ENCODE measurements around the gene KCNJ10.

The KCNJ10 gene

DNA sequence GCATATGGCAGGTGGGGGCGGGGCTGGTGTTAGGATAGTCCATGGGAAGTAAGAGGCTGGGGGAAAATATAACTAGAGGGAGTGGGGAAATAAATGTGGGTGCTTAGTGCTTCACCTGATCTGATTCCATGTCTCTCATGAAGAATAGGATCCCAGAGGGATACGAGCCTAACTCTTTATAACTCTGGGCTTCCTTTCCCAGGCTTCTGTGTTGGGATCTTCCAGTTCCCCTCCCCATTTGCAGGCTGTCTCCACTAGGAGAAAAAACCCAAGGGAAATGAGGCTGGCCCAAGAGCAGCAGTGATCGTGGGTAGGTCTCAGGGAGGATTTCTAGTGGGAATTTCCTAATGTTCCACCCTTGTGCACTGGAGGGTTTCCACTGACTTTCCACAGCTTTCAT is 13.0 kb upstream of the KCNJ10 start:
- no peak for DNase-seq

DNA sequence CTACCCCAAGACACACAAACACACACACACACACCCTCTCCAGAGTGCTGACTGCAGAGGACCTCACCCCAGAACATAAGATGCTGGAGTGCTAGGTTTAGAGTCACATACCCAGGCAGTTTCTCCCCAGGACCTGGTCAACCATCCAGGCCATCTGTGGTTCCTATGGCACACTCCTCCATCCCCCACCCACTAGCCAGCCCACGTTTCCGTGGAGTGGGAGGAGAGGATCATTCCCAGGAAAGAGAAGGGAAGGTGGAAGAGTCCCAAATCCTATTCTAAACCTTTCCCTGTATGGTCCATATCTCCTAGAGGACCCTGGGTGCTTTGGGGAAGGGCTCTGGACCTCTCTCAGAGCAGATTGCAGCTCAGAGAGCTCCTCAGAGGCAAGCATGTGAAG is 12.5 kb upstream of the KCNJ10 start:
- DNase-seq: no peak

DNA sequence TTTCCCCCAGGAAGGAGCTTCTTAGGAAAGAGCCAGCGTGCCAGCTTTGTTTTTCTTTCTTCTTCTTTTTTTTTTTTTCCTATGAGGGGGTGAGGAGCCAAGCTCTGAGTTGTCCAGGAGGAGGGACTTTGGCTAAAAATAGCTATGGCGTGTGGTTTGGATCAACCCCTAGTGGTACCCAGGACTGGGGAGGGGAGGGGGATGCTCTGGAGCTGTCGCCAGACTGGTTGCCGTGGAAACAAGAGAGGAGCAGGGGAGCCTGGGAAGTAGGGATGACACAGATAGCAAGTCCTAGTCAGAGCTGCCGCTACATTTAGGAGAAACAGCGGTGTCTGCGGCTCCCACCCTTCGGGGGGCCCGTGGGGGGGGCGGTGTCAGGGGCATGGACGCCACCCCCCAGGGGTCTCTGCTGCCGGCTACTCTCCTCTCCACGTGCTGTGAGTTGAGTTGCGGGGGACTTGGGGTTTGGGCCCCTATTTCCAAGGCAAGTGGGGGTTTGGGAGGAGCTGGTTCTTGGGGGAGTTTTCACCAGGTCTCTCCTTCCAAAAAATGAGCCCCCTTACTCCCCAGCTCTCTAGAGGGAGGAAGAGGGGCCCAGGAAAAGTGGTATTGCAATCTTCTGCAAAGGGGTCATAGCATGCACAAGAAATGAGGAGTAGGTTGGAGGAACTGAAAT is 11.4 kb upstream of the KCNJ10 start, which contains the start of gene KCNJ9:
Gene KCNJ9, plus strand, starts transcription at position 278 of the 676 bp plus-strand sequence. CDS start 2,493 bp downstream, outside the sequence.
- no peak for DNase-seq

DNA sequence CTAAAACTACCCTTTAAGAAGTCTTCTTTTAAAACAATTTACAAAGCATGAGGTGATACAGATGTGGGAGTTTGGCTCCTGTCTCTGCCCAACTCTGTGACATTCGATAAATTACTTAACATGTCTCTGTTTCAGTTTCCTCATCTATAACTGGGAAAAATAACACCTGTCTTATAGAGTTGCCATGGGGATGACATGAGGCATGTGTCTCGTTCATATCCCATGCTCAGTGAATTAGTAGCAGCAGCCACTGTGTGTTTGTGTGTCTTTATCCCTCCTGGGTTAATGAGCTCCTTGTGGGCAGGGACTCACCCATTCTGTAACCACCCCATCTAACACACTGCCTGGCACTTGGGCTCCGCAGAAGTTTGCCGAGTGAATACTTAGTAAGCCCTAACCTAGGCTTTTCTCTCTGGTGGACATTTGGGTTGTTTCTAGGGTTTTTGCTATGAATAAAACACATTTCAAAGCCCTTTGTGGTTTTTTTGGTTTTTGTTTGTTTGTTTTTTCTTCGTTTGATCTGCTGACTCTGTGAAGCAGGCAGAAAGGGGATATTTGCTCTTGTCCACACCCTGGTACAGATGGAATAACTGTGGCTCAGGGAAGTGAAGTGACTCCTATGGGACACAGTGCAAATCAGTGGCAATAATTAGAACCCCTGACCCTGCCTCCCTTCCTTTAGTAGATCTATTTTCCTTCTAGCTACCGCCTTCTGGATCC is 10.6 kb upstream of the KCNJ10 start:
- no peak for DNase-seq

DNA sequence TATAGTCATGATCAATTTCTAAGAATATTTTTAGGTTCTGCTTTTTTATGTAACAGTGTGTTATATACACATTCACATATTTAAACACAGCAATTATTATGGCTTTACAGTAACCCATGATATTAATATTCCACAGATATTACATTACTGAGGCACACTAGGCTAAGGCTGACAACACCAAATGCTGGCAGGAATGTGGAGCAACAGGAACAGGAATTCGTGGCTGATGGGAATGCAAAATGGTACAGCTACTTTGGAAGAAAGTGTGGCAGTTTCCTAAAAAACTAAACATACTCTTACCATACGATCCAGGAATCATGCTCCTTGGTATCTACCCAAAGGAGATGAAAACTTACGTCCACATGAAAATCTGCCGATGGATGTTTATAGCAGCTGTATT is 9.5 kb upstream of the KCNJ10 start:
- no peak for DNase-seq

DNA sequence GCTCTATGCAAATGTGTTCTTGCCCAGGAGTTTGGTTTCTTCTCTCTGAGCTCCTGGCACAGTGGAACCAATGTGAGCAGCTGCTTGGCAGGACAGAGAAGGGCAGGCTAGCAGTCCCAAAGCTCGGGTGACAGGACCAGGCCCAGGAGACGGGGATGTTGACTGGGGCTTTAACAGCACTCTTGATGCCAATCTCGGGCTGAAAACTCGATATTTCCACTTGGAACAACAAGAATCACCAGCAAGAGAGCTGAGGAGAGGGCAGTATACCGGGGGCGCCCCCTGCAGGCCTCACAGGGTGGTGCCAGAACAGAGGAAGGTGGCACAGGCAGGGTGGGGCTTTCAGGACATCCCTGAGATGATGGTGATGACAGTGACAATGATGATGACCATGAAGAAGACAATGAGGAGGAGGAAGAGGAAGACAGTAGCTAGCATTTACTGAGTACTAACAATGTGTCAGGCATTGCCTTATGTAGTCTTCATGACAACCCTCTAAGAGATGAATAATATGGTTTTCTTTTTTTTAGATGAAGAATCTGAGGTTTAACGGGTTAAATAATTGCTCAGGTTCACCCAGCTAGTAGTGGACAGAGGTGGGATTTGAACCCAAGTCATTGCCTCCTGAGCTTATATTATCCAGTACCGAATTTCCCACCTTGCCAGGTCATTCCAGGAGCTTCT is 8.7 kb upstream of the KCNJ10 start:
- peak; percentile 80 for DNase-seq

DNA sequence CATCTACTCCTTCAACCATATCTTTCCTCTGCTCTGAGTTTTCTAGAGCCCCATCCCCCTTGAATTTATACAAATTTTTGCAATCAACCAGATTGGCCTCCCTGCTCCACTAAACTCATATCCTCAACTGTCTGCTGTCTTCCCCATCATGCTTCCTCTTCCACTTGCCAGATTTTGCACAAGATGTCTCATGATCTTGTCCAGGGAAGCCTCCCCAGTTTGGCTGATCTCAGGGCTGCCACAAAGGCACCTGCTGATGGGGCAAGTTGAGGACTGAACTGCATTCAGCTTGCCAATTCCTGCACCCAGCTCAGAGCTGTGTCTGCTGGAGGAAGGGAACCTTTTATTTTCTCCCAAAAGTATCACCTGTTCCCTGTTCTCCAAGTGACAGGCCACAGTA is 7.5 kb upstream of the KCNJ10 start:
- no peak for DNase-seq

DNA sequence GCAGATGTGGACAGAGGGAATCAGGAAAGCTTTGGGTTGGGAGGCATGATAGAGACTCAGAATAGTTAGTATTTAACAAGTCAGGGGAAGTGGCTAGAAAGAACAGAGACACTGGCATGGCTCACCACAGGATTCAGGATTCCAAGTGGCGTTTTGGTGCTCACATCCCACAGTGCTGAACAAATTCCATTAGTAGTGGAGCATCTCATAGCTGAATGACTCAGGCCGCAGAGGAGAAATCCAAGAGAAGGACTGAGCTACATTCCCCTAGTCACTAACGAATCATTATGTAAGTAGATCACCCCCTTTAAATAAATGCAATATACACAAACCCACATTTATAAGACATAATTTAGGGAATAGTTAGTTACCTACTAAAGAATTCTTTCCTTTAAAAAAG is 6.3 kb upstream of the KCNJ10 start:
- no peak for DNase-seq

DNA sequence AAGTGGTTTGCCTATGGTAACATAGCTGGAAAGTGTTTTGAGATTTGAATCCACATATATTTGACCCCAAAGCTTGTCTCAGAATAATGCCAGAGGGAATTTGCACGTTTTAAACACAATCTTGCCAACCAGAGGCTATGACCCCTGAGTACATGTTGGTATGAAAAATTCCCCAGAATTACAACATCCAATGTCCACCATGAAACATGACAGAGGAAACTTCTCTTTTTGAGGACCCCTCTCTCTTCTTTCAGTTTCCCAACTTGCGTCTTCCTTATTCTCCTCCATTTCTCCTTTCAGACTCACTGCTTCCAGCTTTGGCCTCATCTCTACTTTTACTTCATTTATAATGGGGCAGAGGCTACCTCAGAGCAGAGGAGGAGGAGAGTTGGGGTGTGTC is 5.9 kb upstream of the KCNJ10 start:
- no peak for DNase-seq

DNA sequence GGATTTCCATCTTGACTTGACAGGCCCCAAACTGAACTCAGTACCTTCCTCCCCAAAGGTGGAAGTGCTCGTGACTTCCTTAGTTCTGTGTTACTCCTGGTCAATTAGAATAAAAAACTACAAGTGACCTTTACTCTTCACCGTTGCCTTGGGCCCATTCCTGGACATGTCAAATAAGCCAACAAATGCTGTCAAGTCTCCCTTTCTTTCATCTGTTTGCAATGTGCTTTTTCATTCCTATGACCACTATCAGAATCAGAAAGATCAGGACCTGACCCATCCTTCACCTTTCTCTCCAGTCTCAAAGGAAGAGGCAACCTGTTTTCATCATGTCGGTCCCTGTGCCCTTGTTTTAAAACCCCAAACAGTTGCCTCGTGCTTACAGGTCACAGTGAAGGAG is 4.9 kb upstream of the KCNJ10 start:
- DNase-seq: no peak

DNA sequence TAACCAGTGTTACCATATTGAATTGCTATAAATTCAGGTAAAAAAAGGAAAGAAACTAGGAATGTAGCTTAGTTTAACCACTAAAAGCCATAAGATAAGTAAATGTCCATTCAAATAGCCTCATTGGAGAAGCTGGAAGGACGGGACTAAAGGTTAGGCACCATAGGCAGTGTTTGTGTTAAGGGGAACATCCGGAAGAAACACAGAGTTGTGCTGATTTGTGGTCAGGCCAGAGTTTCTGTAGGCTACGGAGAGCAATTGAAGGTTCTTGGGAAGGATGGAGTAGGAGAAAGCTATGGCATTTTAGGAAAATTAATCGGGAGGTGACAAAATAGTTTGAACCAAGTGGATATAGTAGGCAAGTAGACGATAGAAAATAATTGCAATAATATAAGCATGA is 1.3 kb upstream of the KCNJ10 start:
- DNase-seq: no peak

DNA sequence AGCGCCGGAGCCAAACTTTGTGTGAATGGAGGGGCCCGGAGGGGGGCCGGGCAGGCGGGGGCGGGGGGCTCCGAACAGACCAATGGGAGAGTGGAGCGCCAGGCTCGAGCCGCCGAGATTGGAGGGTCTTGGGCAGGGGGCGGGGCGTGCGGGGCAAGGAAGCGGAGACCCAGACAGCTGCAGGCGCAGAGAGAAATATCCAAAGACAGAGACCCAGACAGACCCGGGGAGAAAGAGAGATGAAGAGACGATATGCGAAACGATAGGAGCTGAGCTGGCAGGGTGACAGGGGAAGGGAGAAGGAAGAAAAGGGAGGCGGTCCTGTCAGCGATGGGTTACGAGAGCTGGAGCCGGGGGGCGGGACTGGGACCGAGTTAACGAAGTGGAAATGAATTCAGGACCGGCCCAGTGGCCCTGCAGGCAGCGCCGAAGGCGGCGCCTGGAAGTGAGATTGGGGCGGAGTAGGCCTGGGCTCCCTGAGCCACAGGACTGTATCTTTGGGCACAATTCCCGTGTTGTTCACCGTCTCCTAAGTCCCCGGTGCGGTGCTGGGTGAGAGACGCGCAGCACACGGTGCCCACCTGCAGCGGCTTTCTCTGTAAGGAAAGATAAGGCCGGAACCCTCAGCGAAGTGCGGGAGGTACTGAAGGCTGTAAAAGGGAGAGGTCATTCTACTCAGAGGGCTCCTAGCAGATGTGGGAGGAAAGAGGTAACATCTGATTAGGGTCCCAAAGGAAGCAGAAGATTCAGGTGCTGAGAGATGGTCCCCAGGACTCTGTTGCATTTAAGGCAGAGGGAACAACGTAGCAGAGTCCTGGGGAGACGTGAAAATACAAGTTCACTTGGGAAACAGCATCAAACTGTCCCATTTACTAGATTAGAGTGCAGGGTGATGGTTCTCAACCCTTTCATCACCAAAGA is 543 bp upstream of the KCNJ10 start:
- peak; percentile 88 for DNase-seq

DNA sequence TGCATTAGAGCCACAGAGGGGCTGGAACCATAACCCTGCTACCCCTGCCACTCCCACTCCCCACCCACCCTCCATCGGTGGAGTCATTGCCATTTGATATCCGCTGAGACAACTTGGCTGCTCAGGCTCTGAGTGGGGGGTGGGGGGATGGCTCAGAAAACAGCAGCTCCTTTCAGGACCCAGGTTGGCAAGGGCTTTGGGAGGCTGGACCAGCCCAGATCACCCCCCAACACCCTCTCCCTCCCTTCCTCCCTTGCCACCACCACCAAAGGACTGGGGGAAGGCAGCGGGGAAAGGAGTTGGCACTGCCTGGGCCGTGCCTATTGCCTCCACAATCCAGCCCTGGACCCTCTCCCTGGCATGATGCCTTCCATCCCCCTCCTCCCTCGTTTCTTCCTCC is 1.7 kb downstream of the KCNJ10 start:
- DNase-seq: no peak

DNA sequence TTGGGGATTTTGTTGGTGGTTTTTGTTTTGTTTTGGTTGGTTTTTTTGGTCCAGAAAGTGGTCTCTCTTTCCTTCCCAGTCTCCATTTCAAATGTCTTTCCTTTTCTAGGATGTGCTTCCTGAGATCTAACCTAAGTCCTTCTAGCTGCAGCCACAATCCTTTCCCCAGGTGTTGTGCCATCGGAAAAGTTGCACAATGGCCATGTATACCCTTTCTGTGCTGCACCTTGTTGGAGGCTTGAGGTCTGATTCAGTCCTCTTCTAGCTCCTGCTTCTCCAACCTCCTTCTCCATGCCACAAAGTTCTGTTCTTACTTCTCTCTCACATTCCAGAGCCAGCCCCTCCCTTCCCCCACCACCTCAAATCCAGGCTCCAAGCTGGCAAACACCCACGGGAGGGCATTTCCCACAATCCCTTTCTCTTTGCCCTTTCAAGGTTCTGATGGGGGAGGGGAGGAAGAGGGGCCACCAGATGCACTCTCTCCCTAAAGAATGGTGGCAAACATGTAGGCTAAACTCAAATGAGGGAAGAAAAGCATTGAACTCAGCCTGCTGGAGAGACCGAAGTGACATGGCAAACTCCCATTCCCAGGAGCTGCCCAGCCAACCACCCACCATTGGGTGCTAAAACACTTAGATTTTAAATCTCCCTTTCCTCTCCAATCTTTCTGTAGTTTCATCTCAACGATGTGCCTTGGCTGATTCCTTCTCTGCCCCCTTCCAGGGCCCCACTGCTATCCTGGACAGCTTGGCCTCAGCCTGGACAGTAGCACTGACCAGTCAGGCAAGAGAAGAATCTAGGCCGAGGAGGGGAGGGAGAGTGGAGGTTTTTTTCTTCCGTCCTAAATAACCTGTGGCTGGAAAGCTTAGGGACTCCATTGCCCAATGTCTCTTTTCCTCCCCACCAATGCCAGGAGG is 2.9 kb downstream of the KCNJ10 start:
- no peak for DNase-seq

DNA sequence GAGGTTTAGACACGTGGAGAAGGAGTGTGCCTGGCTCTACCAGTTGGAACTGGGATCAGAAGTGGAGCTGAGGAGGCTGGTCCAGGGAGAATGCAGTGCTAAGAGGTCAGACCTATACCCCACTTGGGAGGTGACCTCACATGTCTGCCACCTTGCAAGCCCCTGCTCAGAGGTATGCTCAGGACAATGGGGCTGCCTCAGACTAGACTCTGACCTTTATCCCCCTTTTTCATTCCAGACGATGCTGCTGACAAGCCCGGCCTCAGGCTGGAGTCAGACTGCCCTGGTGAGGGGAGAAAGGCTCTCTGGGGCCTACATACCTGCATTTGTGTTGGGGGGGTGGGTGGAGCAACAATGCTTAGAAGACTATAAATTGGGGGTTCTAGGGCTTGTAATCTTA is 5.2 kb downstream of the KCNJ10 start:
- no peak for DNase-seq

DNA sequence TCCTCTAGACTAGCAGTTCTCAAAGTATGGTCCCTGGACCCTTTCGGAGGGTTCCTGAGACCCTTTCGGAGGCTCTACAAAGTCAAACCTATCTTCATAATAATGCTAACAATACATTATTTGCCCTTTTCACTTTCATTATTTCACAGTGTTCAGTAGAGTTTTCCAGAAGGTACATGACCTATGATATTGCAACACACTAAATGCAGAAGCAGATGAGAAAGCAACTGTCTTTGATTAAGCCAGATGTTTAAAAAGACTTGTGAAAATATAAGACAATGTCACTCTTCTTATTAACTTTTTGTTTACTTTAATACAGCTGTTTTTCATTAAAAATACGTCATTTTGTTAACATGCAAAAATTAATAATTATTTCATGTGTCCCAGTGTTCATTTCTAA is 5.8 kb downstream of the KCNJ10 start:
- no peak for DNase-seq

DNA sequence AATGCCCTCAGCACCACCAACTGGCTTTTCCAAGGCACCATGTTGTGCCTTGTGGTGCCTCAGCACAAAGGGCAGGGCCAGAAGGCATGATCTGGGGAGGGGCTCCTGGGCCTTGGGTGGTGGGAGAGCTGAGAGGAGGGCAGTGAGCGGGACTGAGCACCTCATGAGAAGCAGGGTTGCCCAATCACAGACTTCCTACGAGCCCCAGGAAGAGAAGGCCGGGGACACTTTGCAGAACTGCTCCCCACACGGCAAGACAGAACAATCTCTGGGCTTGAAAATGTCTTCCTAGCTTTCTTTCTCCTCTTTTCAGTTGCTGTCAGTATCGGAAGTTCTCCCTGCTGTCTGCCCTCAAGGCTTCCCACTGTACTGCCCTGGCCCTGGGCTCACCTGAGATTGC is 6.8 kb downstream of the KCNJ10 start:
- no peak for DNase-seq

DNA sequence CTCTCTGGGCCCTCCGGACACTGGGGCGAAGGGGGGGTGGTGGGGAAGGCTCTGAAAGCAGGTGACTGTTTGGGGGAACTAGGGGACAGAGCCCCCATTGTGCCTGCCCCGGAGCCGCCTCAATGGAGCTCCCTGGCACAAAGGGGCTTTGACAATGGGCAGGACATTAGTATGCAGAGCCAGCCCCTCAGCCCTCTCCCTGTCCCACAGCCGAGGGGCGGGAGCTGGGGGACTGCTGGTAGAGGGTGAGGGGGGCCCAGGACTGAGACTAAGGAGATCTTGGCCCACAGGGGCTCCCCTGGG is 7.8 kb downstream of the KCNJ10 start:
- no peak for DNase-seq

DNA sequence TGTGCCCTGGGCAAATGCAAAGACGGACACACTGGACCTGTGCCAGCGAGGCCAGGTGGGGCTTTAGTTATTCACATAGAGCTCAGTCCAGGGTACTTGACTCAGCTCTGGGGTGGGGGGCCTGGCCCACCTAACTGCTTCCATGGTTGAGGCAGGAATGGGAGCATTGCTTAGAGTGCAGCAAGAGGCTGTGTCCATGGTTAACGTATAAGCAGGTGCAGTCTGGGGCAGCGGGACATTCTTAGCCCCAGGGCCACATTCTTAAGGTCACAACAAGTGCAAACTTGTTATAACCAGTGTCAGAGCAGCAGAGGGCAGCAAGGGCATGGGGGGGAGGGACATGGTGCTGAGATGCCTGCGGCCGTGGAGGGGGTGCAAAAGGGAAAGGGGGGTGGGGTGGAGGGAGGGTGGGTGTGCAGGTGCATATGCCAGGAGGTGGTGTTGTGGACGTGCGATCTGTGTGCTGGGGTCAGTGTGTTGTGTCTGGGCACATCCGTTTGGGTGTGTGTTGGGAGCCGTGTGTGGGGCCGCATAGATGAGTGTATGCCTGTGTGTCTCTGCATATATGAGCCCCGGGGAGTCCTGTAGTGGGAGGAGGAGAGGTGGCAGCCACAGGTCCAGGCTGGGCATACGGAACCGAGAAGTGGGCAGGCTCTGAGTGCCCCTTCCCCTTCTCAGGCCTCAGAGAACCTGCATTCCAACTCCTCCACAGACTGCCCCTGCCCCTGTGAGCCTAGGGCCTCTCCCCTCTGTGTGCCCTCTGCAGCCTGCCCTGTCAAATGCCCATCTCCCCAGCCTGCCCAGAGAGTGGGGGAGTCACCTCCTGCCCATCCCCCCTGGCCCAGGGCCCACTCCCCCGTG is 8.4 kb downstream of the KCNJ10 start:
- no peak for DNase-seq

DNA sequence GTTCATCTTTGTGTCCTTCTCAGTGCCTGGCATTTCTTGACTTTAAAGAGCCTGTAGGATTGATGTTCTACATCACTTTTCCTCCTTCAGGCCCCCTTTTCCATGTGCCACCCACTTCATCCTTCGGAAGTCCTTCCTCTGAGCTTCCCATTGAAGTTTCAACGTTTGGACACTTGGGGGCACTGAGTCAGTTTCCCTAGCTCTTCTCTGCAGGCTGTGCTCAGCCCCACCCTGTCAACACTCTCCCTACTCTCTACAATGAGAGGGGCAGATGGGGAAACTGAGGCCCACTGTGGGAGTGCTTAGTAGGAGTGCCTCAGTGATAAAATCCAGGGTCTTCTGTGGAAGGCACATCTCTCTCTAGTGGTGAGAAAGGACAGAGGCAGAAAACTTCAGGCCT is 11.9 kb downstream of the KCNJ10 start:
- DNase-seq: no peak

DNA sequence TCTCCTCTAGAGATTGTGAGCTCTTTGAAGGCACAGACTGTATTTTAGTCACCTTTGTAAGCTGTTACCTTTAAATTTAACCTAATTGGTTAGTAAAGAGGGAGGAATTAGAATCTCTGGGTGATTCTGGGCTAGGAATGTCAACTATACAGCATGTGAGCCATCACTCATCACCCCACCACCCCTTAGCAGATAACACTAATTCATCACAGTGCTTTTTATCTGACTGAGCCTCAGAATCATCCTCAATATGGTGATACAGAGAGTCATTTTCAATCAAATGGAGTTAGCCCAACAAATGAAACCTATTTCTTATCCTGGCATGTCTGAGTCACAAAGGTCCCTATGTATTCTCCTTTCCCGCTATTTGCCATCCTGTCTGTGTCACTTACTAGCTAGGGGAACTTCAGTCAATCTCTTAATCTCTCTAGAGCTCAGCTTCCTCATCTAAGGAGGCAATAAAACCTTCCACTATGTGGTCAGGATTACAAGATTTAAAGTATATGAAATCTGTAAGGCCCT is 13.3 kb downstream of the KCNJ10 start:
- no peak for DNase-seq

Measured in activated CD8-positive, alpha-beta memory T cell treated with anti-CD3 and anti-CD28 coated beads for 24 hours (primary cell).